ENCODE measurements around the gene FATE1. TPM values are rescaled to one million over a fixed set of nuclear protein-coding genes. Genes with fewer than 3 reads are reported as not detected.
"Not testable (repeated sequence)": the region's sequence is repeated elsewhere in the genome, so short reads cannot be mapped to it uniquely, and the experiment has no call there.

The FATE1 gene, protein sequence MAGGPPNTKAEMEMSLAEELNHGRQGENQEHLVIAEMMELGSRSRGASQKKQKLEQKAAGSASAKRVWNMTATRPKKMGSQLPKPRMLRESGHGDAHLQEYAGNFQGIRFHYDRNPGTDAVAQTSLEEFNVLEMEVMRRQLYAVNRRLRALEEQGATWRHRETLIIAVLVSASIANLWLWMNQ
- under 1 TPM in 1 of 3 donors, not detected in 2; 0.16 TPM for polyA plus RNA-seq (ENCODE audit: insufficient read length in 3 of 3)
- long read RNA-seq, donor 1, result 0 reads
- long read RNA-seq, donor 2, result 0 reads
- long read RNA-seq, donor 3, partial matches to known transcripts, result 0 of 1 reads
- long read RNA-seq, donor 3, other reads (novel, unspliced or antisense), result 0 of 1 reads
- long read RNA-seq, donor 4, result 0 reads
- long read RNA-seq, donor 5, result 0 reads
- long read RNA-seq, donor 6, result 0 reads
- long read RNA-seq, donor 7, result 0 reads
- long read RNA-seq, donor 8, result 0 reads
- long read RNA-seq, donor 9, result 0 reads
- long read RNA-seq, donor 10, result 0 reads
- long read RNA-seq, donor 11, result 0 reads
- long read RNA-seq, donor 12, result 0 reads
- long read RNA-seq, donor 13, result 0 reads
- long read RNA-seq, donor 14, result 0 reads
- long read RNA-seq, donor 15, result 0 reads
- long read RNA-seq, donor 16, result 0 reads

DNA sequence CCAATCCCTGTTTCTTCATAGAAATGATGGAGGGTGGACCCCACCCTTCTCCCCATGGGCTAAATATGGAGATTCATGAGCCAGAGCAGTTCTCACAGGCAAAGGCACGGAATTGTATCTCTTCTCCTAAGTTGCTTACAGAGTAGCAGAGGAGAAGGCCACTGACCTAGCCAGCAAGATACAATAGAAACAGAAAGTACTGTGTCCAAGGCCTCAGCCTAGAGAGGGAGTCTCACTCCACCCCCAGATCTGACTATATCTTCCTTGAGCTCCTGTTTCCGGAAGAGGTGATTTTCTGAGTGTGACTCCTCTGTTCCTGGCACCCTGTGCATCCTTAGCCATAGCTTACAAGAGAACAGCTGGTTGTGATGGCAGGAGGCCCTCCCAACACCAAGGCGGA lies at the start of gene FATE1:
Gene FATE1, plus strand, starts transcription at position 284 of the 400 bp plus-strand sequence. Its CDS starts 85 bp downstream, at position 369.
- DNase-seq, result no peak

GRCh38 chrX:151675121-151675746 lies 40.6 kb upstream of the FATE1 start:
- DNase-seq, result no peak

GRCh38 chrX:151676196-151676595 lies 39.6 kb upstream of the FATE1 start:
- no peak for DNase-seq

GRCh38 chrX:151679798-151680402 lies 35.9 kb upstream of the FATE1 start:
- DNase-seq, result no peak

- DNase-seq, result peak; percentile 19
Measured at GRCh38 chrX:151680805-151681204, 35.0 kb upstream of the FATE1 start.

DNA sequence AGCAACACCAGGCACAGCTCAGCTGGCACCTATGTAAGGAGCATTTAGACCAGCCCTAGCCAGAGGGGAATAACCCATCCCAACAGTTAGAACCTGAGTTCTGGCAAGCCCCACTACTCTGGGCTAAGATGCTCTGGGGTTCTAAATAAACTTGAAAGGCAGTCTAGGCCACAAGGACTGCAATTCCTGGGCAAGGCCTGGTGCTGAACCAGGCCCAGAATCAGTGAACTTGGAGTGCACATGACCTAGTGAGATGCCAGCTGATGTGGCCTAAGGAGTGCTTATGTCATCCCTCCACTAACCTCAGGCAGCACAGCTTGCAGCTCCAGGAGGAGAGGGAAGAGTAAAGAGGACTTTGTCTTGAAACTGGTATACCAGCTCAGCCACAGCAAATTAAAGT lies 28.2 kb upstream of the FATE1 start:
- DNase-seq, result no peak

DNA sequence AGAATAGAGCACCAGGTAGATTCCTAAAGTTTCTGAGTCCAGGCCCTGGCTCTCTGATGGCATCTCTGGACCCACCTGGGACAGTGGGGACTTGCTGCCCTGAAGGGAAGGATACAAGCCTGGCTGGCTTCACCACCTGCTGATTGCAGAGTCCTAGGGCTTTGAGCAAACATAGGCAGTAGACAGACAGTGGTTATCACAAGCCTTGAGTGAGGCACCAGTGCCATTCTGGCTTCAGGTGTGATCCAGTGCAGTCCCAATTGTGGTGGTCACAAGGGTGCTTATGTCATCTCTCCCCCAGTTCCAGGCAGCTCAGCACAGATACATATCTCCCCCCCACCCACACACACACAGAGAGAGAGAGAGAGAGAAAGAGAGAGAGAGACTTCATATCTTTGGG lies 27.1 kb upstream of the FATE1 start:
- DNase-seq, result no peak

- DNase-seq, result no peak
Measured at GRCh38 chrX:151692825-151693224, 23.0 kb upstream of the FATE1 start.

DNA sequence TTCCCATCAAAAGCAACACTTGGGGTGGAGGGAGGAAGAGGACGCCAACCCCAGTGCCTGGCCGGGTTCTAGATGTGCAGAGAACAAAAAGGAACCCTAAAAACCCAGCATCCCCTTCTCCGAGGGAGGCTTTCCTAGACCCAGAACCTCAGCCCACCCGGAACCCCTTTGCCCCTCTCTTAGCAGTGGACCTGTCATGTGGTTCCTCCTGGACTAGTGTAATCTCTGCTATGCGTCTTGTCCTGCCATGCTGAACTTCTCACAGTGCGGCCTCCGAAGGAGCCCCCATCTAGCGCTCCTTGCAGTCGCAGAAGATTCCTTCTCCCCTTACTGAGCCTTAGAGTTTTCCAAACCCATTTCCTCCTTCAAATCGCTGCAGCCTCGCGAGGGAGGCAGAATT lies 21.7 kb upstream of the FATE1 start:
- no peak for DNase-seq

DNA sequence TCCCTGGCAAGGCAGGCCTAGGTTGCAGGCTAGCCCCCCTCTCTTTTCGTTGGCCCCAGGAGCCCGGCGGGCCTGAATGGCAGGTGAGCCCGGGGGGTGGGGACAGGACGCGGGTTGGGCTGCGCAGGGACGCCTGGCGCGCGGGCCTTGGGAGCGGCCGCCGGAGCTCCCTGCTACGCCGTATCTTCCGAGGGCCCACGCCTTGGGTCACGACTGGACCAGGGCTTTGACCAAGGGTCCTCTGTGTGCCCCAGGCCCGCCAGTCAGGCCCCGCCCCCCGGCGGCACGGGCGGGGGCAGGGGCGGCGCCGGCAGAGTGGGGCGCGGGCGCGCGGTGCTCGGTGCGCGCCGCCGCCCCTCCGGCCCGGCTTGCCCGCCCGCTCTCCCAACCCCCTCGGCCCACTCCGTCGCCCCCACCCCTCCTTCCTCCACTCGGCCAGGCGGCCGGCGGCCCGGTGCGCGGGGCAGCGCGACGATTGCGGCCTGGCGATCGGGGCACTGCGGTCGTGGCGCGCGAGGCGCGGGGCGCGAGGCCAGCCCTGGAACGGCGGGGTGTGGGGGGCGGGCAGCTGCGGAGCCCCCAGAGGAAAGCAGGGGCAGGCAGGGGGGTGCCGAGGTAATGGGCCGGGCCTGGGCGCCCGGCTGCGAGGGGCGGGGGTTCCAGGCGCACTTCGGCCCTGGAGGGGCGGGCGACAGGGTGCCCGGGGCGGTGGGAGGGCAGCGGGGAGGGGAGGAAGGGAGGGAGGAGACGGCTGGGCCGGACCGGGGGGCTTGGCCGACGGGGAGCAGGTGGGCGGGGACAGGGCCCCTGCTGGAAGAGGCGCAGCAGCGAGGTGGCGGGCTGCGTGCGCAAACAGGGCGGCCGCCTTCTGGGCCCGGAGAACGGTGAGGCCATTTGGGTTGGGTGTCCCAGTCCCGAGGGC lies 20.9 kb upstream of the FATE1 start, which contains the start of gene PRRG3:
Gene PRRG3, plus strand, starts transcription at position 798 of the 922 bp plus-strand sequence. CDS start 3,357 bp downstream, outside the sequence.
- no peak for DNase-seq

DNA sequence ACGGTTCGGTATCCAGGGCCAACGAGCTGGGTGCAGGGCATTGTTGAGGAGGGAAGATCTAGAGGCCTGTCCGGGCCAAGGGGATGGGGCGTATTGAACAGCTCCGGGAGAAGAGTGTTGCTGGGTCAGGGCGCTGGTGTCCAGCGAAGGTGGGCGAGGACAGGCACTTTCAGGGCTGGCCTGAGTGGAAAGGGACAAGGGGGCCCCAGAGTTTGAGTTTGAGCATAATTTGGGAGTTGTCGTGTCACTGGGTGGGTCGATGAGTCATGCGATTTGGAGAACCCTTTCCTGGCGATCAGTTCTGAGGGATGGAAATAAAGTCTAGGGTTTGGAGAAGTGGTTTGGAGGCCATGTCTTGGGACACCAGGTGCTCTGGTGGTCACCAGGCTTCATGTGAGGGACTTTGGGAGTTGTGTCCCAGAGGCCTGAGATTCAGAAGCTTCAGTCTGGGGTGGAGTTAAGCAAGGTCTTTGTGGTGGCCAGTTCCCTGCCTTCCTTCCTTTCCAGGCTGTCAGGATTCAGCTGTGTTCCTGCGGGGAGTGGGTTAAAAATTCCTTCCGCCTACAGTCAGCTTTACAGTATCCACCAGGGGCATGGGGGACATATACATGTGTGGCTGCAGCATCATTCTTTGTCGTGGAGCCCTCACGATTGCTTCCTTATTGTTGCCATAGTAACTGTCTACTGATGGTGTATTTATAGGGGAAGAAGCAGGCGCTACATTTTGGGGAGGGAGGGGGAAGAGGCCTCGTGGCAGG lies 20.1 kb upstream of the FATE1 start:
- no peak for DNase-seq

DNA sequence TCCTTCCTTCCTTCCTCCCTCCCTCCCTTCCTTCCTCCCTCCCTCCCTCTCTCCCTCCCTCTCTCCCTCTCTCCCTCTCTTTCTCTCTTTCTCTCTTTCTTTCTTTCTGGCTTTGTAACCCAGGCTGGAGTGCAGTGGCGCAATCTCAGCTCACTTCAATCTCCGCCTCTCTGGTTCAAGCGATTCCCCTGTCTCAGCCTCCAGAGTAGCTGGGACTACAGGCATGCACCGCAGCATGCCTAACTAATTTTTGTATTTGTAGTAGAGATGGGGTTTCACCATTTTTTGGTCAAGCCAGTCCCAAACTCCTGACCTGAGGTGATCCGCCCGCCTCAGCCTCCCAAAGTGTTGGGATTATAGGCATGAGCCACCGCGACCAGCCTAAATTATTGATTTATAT lies 18.8 kb upstream of the FATE1 start:
- DNase-seq, result not testable (repeated sequence)

DNA sequence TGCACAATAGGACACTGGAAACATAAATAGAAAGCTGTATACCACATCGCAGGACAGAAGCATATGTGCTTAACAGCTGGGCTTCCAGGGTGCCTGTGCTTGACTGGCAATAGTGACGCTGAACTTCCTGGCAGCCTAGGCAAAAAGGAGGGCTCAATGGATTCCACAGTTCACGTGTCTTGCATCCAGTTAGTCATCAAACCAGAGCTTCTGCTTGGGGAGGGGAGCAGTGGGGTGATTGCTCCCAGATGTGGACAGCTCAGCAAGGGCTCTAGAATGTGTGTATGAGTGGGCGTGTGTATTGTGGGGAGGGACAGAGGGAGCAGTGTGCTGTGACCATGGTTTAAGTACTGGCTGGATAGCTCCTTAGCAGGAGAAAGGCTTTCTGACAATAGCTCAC lies 18.3 kb upstream of the FATE1 start:
- DNase-seq, result no peak

DNA sequence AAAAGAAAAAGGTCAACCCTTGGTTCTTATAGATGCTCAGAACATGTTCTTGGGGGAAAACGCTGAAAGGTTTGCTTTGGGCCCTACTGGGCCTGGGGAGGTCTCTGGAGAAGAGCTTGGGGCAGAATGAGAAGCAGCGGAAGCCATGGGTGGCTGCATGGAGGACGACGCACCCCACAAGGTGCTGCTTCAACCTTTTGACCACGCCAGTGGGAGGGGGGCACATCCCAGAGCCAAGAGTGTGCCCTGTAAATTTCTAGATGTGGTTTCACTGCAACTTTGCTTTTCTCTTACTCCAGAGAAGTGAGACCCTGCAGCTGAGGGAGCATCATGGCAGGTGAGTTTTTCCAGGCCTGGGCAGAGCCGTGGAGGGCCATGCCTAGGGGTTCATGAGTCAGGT lies 17.4 kb upstream of the FATE1 start:
- DNase-seq, result no peak

GRCh38 chrX:151699746-151700145 lies 16.1 kb upstream of the FATE1 start:
- no peak for DNase-seq

- DNase-seq, result no peak
Measured at GRCh38 chrX:151700581-151700980, 15.3 kb upstream of the FATE1 start.

DNA sequence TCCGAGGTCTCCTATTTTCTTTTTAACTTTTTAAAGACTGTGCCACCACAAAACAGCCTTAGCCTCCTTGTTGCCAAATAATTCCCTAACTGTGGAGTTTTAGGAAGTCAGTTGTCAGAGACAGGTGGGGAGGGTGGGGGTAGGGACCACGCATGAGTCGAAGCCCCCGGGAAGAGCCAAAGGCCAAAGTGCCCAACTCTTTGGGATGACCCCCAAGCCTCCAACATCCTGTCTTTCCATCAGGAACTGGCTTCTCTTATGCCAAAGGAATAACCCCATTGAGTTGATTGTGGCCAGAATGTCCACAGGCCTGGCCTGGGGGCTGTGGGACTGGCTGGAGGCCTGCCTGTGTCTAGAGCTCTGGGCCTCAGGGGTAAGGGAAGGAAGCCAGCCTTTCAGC lies 14.8 kb upstream of the FATE1 start:
- no peak for DNase-seq

- DNase-seq, result no peak
Measured at GRCh38 chrX:151701531-151701930, 14.3 kb upstream of the FATE1 start.

DNA sequence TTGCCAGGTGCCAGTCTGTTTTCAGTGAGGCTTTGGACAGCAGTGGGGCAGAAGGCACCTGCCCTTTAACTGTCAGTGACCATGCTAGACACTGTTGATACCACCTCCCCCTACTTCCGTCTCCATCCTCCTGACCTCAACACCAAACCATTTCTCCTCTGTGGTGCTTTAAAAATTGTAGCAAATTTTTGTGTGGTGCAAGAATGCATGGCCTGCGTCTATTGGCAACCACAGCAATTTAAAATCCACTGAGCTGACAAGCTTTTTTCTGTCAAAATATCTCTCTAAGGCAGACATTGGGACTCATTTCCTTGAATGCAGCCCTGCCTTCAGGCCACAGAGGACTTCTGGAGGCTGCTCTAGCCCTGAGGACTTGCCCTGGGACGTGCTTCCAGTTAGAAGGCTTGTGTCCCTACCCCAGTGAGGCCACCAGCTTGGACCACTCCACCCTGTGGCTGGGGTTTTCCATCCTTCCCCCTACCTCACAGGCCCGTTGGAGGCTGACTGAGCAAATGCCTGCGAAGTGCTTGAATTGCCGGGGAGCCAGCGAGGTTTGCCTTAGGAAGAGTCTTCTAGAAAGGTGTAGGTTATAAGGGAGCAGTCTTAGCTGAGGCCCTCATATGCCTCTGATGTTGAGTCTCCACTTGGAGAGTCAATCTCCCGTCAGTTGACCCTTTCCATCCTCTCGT lies 13.7 kb upstream of the FATE1 start:
- DNase-seq, result no peak

GRCh38 chrX:151702741-151703340 lies 13.0 kb upstream of the FATE1 start:
- no peak for DNase-seq
